GM21515 (cell line): Measurements from ENCODE around the gene TUBA1B.
"Not testable (repeated sequence)": the region's sequence is repeated elsewhere in the genome, so short reads cannot be mapped to it uniquely, and the experiment has no call there.

ENCODE experiments used
- ATAC-seq: cut with Tn5 transposase; IDR thresholded peaks from one replicate; pipeline ENCODE4 v1.9.1; 2021; ENCODE audit not compliant: unreplicated experiment

Gene TUBA1B

DNA sequence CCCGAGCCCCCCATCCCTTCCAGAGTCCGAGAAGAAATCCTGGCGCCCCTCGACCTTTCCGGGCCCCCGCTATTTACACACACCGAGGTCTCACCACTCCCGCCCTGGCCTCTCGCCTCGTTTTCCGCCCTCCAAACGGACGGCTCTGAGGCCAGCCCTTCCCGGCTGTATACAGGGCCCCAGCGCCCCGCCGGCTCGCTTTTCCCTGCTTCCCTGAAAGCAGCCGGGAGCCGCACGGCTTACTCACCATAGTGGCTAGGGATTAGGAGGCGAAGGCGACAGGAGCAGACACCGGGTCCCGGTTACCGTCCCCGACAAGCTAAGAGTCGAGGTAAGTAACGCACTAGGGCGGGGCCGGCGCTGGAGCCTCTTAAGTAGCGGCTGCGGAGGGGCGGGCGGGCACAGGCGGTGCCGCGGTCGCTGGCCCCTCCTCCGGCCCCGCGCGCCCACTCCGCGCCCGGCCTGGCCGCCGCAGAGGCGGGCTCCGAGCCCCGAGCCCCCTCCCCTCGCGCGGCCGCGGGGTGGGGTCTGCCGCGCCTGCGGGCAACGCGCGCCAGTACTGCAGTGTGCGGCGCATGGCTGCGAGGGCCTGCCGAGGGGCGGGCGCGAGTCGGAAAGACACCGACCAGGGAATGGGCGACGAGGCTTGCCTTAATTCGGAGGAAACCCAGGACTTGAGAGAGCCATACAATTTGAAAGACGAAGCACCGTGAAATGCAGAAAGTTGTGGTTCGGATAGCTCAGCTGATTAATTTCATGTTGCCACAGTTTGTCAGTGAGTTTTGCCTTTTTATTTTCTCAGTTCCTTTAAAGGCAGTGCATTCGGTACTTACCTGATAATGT lies at the start of gene TUBA1B:
TUBA1B (minus strand) TSS at position 345 of the 843 bp plus-strand sequence; CDS start at position 250, 95 bp downstream.
- peak; percentile 70 for ATAC-seq

DNA sequence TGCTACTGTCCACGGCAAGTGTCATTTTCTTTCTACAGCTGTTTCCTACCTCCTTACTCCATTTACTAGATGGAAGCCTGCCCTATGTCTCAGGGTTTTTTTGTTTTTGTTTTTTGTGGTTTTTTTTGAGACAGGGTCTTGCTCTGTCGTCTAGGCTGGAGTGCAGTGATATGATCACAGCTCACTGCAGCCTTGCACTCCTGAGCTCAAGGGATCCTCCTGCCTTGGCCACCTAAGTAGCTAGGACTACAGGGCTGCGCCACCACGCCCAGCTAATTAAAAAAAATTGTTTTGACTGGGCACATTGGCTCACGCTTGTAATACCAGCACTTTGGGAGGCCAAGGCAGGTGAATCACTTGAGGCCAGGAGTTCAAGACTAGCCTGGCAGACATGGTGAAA lies 43.0 kb upstream of the TUBA1B start:
- no peak for ATAC-seq

GRCh38 chr12:49170924-49171323 lies 39.7 kb upstream of the TUBA1B start:
- no peak for ATAC-seq

GRCh38 chr12:49165114-49165513 lies 33.9 kb upstream of the TUBA1B start:
- no peak for ATAC-seq

GRCh38 chr12:49161901-49162300 lies 30.7 kb upstream of the TUBA1B start:
- ATAC-seq = not testable (repeated sequence)

DNA sequence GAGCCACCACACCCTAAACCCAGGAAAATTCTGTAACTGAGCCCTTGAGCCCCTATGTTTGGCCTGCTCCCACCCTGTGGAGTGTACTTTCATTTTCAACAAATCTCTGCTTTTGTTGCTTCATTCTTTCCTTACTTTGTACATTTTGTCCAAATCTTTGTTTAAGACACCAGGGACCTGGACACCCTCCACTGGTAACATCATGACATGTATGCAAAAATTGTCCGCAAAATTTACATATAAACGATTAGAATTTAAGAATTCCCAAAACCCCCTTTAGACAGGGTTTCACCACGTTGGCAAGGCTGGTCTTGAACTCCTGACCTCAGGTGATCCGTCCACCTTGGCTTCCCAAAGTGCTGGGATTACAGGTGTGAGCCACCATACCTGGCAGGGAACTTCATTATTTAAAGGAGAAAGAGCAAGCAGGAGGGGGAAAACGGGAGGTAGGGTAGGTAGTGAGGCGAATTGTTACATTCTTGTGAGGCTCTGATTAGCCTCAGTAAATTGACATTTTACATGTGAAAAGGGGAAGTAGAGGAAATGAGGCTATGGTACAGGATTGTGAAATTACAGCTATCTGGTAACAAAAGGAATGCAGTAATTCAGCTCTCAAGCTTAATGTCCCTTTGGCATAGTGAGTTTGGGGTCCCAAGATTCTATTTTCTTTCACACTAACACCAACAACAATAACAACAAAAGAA lies 30.0 kb upstream of the TUBA1B start:
- no peak for ATAC-seq

- no peak for ATAC-seq
Measured at GRCh38 chr12:49160399-49160798, 29.2 kb upstream of the TUBA1B start.

DNA sequence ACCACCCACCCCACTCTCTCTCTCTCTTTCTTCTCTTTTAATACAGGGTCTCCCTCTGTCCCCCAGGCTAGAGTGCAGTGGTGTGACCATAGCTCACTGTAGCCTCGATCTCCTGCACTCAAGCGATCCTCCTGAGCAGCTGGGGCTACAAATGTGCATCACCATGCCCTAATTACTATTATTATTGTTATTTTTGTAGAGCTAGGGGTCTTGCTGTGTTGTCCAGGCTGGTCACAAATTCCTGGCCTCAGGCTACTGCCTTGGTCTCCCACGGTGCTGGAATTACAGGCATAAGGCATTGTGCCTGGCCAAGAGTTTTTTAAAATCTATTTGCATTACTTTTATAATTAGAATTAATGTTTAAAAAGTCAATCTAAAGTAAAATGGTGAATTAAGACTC lies 23.0 kb upstream of the TUBA1B start:
- no peak for ATAC-seq

DNA sequence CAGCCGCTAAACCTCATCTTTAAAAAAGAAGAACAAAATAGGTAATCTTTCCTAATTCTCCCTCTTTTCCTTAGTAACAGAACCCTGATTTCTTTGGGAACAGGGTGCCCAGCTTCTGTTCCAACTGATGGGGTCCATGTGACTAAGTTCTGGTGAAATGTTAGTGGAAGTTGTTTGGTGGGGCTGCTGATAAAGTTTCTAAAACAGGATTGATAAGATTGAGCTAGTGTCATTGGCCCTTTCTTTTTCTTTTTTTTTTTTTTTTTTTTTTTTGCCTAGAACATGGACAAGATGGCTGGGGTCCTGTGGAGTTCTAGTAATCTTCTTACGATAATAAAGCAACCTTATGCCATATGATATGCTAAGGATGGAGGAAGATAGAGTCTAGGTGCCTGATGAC lies 16.2 kb upstream of the TUBA1B start:
- ATAC-seq = no peak

GRCh38 chr12:49146406-49146805 lies 15.2 kb upstream of the TUBA1B start:
- no peak for ATAC-seq

- ATAC-seq = no peak
Measured at GRCh38 chr12:49144384-49144783, 13.2 kb upstream of the TUBA1B start.

DNA sequence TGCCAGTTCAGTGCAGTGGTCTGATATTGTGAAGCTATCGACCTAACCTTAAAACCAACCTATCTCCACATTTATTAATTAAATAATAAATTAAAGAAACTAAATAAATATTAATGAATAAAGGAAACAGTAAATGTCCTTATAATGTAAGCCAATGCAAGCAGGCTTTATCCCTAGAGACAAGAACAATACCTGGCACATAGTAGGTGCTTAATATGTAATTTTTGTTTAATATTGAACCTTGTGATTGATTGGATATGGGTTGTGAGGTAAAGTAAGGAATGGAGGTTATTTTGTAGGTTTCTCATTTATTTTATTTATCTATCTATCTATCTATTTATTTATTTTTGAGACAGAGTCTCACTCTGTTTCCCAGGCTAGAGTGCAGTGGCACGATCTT lies 7.8 kb upstream of the TUBA1B start:
- ATAC-seq = no peak

- ATAC-seq = no peak
Measured at GRCh38 chr12:49138587-49138986, 7.4 kb upstream of the TUBA1B start.

DNA sequence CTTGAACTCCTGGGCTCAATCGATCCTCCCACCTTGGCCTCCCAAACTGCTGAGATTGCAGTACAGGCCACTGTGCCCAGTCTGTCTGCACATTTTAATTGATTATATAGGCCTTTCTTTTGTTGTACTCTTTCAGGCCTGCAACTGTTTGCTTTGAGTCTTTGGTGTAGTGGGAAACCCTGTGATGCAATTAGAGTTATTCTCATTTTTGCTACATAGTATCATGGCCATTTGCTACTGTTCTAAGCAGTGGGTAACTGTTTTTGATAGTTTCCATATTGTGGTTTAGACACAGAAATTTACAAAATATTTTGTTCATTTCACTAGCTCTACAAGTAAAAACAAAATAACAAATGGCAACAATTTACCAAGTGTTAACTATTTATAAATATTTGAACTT lies 6.3 kb upstream of the TUBA1B start:
- ATAC-seq = no peak

DNA sequence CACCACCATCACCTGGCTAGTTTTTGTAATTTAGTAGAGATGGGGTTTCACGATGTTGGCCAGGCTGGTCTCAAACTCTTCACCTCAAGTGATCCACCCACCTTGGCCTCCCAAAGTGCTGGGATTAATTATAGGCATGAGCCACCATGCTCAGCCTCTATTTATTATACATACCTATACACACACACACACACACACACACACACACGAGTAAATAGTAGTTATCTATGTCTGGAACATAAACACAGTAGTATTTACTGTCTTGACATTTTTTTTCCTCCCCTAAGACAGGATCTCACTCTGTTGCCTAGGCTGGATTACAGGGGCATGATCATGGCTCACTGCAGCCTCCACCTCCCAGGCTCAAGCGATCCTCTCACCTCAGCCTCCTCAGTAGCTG lies 5.8 kb upstream of the TUBA1B start:
- ATAC-seq = not testable (repeated sequence)

GRCh38 chr12:49133590-49133989 lies 2.4 kb upstream of the TUBA1B start:
- no peak for ATAC-seq

- ATAC-seq = no peak
Measured at GRCh38 chr12:49133014-49133413, 1.8 kb upstream of the TUBA1B start.

GRCh38 chr12:49131894-49132461 lies 783 bp upstream of the TUBA1B start:
- ATAC-seq = no peak

DNA sequence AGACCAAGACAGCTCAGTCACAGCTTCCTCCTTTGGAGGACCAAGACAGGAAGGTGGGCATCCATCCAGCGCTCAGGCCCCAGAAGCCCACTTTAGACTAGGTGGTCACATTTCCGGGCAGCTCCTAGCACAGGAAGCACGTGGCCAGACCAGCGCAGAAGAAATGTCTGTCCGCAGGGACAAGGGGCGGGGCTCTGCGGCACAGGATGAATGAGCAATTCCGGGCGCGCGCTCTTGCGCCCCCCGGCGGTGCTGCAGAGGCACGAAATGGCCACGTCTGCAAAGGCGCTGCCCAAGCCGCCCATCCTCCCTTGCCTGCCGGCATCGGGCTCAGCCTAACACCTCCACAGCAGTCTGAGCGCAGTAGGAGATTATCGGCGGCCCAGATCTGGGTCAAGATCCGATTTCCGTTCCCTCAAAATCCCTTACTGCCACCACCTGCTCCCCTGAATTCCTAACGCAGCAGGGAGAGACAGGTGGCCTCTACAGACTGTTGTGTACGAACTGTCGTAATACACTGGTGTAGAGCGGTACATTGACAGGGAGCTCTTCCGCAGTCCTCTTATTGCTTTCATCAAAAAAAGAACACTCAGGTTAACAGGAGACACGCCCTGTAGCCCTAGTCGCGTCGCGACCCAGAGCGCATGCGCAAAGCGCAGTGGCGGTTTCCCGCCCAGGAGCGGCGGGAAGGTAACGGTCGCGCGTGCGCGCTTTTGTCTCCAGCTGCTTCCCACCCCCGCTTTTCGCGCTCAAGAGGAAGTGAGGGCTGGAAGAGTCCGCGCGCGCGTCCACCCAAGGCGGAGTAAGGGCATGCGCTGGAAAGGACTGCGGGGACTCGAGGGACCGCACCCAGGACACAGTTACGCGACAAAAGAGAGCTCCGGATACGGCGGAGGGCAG lies 794 bp downstream of the TUBA1B start:
- ATAC-seq = peak; percentile 47

GRCh38 chr12:49129332-49130150 lies 1.7 kb downstream of the TUBA1B start:
- ATAC-seq = no peak
